HepG2 (cell line): ENCODE measurements around the gene VGF. TPM values are rescaled to one million over a fixed set of nuclear protein-coding genes. Genes with fewer than 3 reads are reported as not detected.

Experiments used
- NFATC3 ChIP-seq: sonication (generic); formaldehyde crosslinking; IDR thresholded peaks from 2 replicates; pipeline ENCODE4 v1.5.1; 2020; ENCODE audit warnings: mild to moderate bottlenecking, missing genetic modification reagents
- PITX1 ChIP-seq: sonication (generic); formaldehyde crosslinking; IDR thresholded peaks from 2 replicates; pipeline ENCODE4 v1.5.1; 2020; ENCODE audit warnings: mild to moderate bottlenecking, missing genetic modification reagents
- RXRA ChIP-seq: sonication (generic); formaldehyde crosslinking; IDR thresholded peaks from 2 replicates; pipeline ENCODE4 v1.5.1; 2020; ENCODE audit warnings: missing genetic modification reagents
- TFDP2 ChIP-seq: sonication (generic); formaldehyde crosslinking; IDR thresholded peaks from 2 replicates; pipeline ENCODE4 v1.4.0; 2020; ENCODE audit warnings: missing genetic modification reagents
- THAP11 ChIP-seq: IDR thresholded peaks from 2 replicates; pipeline ENCODE4 v1.6.1; 2016; ENCODE audit warnings: missing biosample characterization, missing genetic modification reagents
- ZFP91 ChIP-seq: sonication (generic); formaldehyde crosslinking; IDR thresholded peaks from 2 replicates; pipeline ENCODE4 v1.9.0; 2022; ENCODE audit warnings: missing genetic modification reagents, mild to moderate bottlenecking, borderline replicate concordance
- ZNF556 ChIP-seq: sonication (generic); formaldehyde crosslinking; IDR thresholded peaks from 2 replicates; pipeline ENCODE4 v1.4.0; 2020; ENCODE audit warnings: mild to moderate bottlenecking, missing genetic modification reagents, borderline replicate concordance
- ZNF609 ChIP-seq: sonication (generic); formaldehyde crosslinking; IDR thresholded peaks from 2 replicates; pipeline ENCODE4 v1.4.0; 2020; ENCODE audit warnings: mild to moderate bottlenecking, missing genetic modification reagents, borderline replicate concordance
- polyA plus RNA-seq, 8 experiments: library from polyadenylated mRNA; depleted of rRNA in 3 of 8; stranded (reverse) in 7 of 8; unstranded in 1 of 8; fragments of >200 nt; fragmentation: Illumina TruSeq in 4 of 8; extraction: Trizol in 4 of 8; gene quantifications; 2 replicates each; pipeline versions ENCODE4 v1.2.1 to v1.2.3, GENCODE V29; 2011 to 2016; ENCODE audit warnings: low read depth in 4 of 8, missing spikeins in 1 of 8, mixed read lengths in 1 of 8; ENCODE audit not compliant: insufficient read depth in 1 of 8
- total RNA-seq, 5 experiments: library from RNA; depleted of rRNA; stranded (reverse); fragments of >200 nt; fragmentation: Illumina TruSeq; extraction: Trizol; gene quantifications; 2 replicates each; pipeline ENCODE4 v1.2.3, GENCODE V29; 2016; ENCODE audit warnings: low read depth in 1 of 5
- TF ChIP-seq, protein P1 (sequence below): sonication (generic); formaldehyde crosslinking; IDR thresholded peaks from 2 replicates; pipeline ENCODE4 v1.4.0; 2020; ENCODE audit warnings: mild to moderate bottlenecking, missing genetic modification reagents
- TF ChIP-seq, protein P2 (sequence below): sonication (generic); formaldehyde crosslinking; IDR thresholded peaks from 2 replicates; pipeline ENCODE4 v1.8.0; 2023; ENCODE audit warnings: mild to moderate bottlenecking, missing genetic modification reagents

Gene VGF
- total and polyA plus RNA-seq, 2 of the 13 experiments (the other 11 are each of a cell fraction or from before 2014, with no cell fraction given) = 0.12 to 0.46 TPM

GRCh38 chr7:101121991-101122932 lies 43.1 kb downstream of the VGF start (continued):
- peak; percentile 46 for TF ChIP-seq ZFP91 (CRISPR knock-in tag)
- TF ChIP-seq, protein P1, sequence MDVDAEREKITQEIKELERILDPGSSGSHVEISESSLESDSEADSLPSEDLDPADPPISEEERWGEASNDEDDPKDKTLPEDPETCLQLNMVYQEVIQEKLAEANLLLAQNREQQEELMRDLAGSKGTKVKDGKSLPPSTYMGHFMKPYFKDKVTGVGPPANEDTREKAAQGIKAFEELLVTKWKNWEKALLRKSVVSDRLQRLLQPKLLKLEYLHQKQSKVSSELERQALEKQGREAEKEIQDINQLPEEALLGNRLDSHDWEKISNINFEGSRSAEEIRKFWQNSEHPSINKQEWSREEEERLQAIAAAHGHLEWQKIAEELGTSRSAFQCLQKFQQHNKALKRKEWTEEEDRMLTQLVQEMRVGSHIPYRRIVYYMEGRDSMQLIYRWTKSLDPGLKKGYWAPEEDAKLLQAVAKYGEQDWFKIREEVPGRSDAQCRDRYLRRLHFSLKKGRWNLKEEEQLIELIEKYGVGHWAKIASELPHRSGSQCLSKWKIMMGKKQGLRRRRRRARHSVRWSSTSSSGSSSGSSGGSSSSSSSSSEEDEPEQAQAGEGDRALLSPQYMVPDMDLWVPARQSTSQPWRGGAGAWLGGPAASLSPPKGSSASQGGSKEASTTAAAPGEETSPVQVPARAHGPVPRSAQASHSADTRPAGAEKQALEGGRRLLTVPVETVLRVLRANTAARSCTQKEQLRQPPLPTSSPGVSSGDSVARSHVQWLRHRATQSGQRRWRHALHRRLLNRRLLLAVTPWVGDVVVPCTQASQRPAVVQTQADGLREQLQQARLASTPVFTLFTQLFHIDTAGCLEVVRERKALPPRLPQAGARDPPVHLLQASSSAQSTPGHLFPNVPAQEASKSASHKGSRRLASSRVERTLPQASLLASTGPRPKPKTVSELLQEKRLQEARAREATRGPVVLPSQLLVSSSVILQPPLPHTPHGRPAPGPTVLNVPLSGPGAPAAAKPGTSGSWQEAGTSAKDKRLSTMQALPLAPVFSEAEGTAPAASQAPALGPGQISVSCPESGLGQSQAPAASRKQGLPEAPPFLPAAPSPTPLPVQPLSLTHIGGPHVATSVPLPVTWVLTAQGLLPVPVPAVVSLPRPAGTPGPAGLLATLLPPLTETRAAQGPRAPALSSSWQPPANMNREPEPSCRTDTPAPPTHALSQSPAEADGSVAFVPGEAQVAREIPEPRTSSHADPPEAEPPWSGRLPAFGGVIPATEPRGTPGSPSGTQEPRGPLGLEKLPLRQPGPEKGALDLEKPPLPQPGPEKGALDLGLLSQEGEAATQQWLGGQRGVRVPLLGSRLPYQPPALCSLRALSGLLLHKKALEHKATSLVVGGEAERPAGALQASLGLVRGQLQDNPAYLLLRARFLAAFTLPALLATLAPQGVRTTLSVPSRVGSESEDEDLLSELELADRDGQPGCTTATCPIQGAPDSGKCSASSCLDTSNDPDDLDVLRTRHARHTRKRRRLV = peak; percentile 74; the same call in 1 of the 2 replicates
- TF ChIP-seq TFDP2 (CRISPR knock-in tag) = 0 out of 2 replicates have a peak, but pooled peaks have one; percentile 12
- TF ChIP-seq PITX1 = peak; percentile 60
- peak; percentile 53; the same call in 1 of the 2 replicates for TF ChIP-seq RXRA (CRISPR knock-in tag)
- peak; percentile 41; the same call in 1 of the 2 replicates for TF ChIP-seq ZNF609 (CRISPR knock-in tag)
- TF ChIP-seq, protein P2, sequence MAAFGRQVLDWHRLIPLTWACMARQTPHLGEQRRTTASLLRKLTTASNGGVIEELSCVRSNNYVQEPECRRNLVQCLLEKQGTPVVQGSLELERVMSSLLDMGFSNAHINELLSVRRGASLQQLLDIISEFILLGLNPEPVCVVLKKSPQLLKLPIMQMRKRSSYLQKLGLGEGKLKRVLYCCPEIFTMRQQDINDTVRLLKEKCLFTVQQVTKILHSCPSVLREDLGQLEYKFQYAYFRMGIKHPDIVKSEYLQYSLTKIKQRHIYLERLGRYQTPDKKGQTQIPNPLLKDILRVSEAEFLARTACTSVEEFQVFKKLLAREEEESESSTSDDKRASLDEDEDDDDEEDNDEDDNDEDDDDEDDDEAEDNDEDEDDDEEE (CRISPR knock-in tag) = 0 out of 2 replicates have a peak, but pooled peaks have one; percentile 35
- peak; percentile 61 for TF ChIP-seq THAP11 (CRISPR knock-in tag)
- 0 out of 2 replicates have a peak, but pooled peaks have one; percentile 29 for TF ChIP-seq NFATC3
- peak; percentile 70; the same call in 1 of the 2 replicates for TF ChIP-seq ZNF556 (CRISPR knock-in tag)
